Measurements from ENCODE around the gene IMMP2L. TPM values are rescaled to one million over a fixed set of nuclear protein-coding genes. Genes with fewer than 3 reads are reported as not detected.

IMMP2L gene
- total RNA-seq, 2 experiments from 2014 or later = 17.4 to 30.2 TPM

GRCh38 chr7:111517549-111517951 is 44.7 kb downstream of the IMMP2L start:
- CTCF ChIA-PET = no interaction called here
- H3K27ac Mint-ChIP-seq = no peak overlapping the region
- H3K4me3 Mint-ChIP-seq = no peak overlapping the region
- DNase-seq (no peak), ATAC-seq (no peak)
- intact Hi-C loops (cut with micrococcal nuclease) = no loop called here
- no peaks in the 10 kb centered on the region for H3K27me3 Mint-ChIP-seq
- H3K9me3 Mint-ChIP-seq = peaks cover 8% of the 10 kb centered on the region
- H3K4me1 Mint-ChIP-seq (ENCODE audit: low read depth) = peaks cover 6% of the 10 kb centered on the region
- no peak for TF ChIP-seq CTCF (IDR thresholded peaks at IDR 0.05)
- POLR2A ChIA-PET = no interaction called here
- peaks cover 48% of the 10 kb centered on the region for H3K36me3 Mint-ChIP-seq (ENCODE audit: low read depth)

GRCh38 chr7:111516612-111517011 is 45.7 kb downstream of the IMMP2L start:
- ATAC-seq (no peak), DNase-seq (no peak)
- ChIA-PET POLR2A (no interaction called here), CTCF (no interaction called here)
- TF ChIP-seq CTCF (IDR thresholded peaks at IDR 0.05) = no peak
- peaks cover 6% of the 10 kb centered on the region for H3K4me1 Mint-ChIP-seq (ENCODE audit: low read depth)
- H3K36me3 Mint-ChIP-seq (ENCODE audit: low read depth) = peaks cover 45% of the 10 kb centered on the region
- no peak overlapping the region for H3K27ac Mint-ChIP-seq
- intact Hi-C loops (cut with micrococcal nuclease) = no loop called here
- H3K9me3 Mint-ChIP-seq = peaks cover under 1% of the 10 kb centered on the region
- no peak overlapping the region for H3K4me3 Mint-ChIP-seq
- H3K27me3 Mint-ChIP-seq = no peaks in the 10 kb centered on the region

GRCh38 chr7:111513566-111513965 is 48.7 kb downstream of the IMMP2L start:
- H3K4me3 Mint-ChIP-seq = no peak overlapping the region
- intact Hi-C loops (cut with micrococcal nuclease) = no loop called here
- CTCF ChIA-PET = no interaction called here
- H3K4me1 Mint-ChIP-seq (ENCODE audit: low read depth) = peaks cover 8% of the 10 kb centered on the region
- no peak for TF ChIP-seq CTCF (IDR thresholded peaks at IDR 0.05)
- peaks cover 20% of the 10 kb centered on the region for H3K36me3 Mint-ChIP-seq (ENCODE audit: low read depth)
- no peak for ATAC-seq
- POLR2A ChIA-PET = no interaction called here
- H3K27ac Mint-ChIP-seq = no peak overlapping the region
- H3K27me3 Mint-ChIP-seq = no peaks in the 10 kb centered on the region
- no peaks in the 10 kb centered on the region for H3K9me3 Mint-ChIP-seq
- no peak for DNase-seq

GRCh38 chr7:111511845-111512244 is 50.4 kb downstream of the IMMP2L start:
- Mint-ChIP-seq H3K27ac (no peak overlapping the region), H3K36me3 (ENCODE audit: low read depth) (peaks cover 22% of the 10 kb centered on the region), H3K9me3 (no peaks in the 10 kb centered on the region), H3K27me3 (no peaks in the 10 kb centered on the region), H3K4me3 (no peak overlapping the region), H3K4me1 (ENCODE audit: low read depth) (peaks cover 9% of the 10 kb centered on the region)
- no peak for TF ChIP-seq CTCF (IDR thresholded peaks at IDR 0.05)
- POLR2A ChIA-PET = no interaction called here
- ATAC-seq (no peak), DNase-seq (no peak)
- CTCF ChIA-PET = no interaction called here
- intact Hi-C loops (cut with micrococcal nuclease) = no loop called here

GRCh38 chr7:111510584-111511378 is 51.5 kb downstream of the IMMP2L start:
- ATAC-seq (no peak), DNase-seq (no peak)
- POLR2A ChIA-PET = no interaction called here
- H3K9me3 Mint-ChIP-seq = peaks cover 2% of the 10 kb centered on the region
- CTCF ChIA-PET = no interaction called here
- no peak overlapping the region for H3K27ac Mint-ChIP-seq
- peaks cover 21% of the 10 kb centered on the region for H3K36me3 Mint-ChIP-seq (ENCODE audit: low read depth)
- no peak overlapping the region for H3K4me3 Mint-ChIP-seq
- H3K4me1 Mint-ChIP-seq (ENCODE audit: low read depth) = peaks cover 9% of the 10 kb centered on the region
- intact Hi-C loops (cut with micrococcal nuclease) = no loop called here
- no peaks in the 10 kb centered on the region for H3K27me3 Mint-ChIP-seq
- TF ChIP-seq CTCF (IDR thresholded peaks at IDR 0.05) = no peak

Data from activated CD8-positive, alpha-beta T cell treated with anti-CD3 and anti-CD28 coated beads for 36 hours (primary cell).